ENCODE measurements around the gene MANSC1. TPM values are rescaled to one million over a fixed set of nuclear protein-coding genes. Genes with fewer than 3 reads are reported as not detected.

MANSC1 gene
- total RNA-seq: 0.79 and 2.6 TPM in 2 replicates

DNA sequence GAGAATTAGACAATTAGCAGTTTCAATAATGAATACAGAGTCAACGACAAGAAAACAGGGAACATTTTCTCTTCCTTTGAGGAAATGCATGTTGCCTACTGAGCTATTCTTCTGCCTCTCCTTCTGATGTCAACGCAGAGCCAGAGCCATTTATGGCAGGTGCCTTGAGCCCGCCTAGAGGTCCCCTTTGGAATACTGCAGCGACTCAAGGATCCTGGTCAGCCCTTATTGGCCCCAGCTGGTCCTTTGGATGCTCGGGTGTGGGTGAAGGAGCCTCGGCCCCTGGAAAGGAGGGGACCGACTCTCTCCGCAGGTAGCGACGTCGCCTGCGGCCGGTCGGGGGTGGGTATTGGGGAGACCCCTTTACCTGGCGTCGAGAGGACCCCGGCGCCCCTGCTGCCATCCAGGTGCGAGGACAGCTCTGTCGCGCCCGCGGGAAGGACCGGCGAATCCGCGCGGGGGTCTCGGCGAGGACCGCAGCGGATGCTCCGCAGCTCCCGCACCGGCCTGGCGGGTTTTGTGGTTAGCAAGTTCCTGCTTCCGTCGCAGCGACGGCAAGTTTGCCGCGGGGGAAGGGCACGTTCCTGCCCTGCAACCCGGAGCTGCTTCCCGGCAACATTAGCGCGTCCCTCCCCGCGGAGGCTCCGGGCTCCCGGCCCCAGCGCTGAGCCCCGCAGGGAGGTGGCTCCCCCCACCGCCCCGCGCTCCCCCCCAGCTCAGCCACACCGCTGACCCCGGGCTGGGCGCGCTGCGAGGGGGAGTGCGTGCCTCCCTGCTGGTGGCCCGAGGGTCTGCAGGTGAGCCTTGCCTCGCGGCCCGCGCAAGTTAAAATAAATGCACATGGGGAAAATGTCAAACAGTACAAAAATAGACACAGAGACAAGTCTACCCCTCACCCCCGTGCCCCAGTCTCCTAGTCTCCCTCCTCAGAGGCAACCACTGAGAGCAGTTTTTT lies at the start of gene MANSC1:
MANSC1 (minus strand) TSS at position 532 of the 955 bp plus-strand sequence. CDS start 6,928 bp downstream, outside the sequence.
- DNase-seq (ENCODE audit: low read depth) (no peak), FAIRE-seq (no peak)
- Histone ChIP-seq H3K4me3 (ENCODE audit: low read depth, low read length) (peak within 1 kb of the TSS; percentile 48), H3K36me3 (ENCODE audit: control insufficient read depth, insufficient read depth, low read length) (no peaks in the 10 kb centered on the region), H3K27me3 (ENCODE audit: control insufficient read depth, insufficient read depth, low read length) (no peaks in the 10 kb centered on the region)
- TF ChIP-seq CTCF (IDR thresholded peaks at IDR 0.05; ENCODE audit: insufficient read depth, low read length, severe bottlenecking): peak; percentile 43

- no peak for DNase-seq (ENCODE audit: low read depth)
- FAIRE-seq: no peak
- TF ChIP-seq CTCF (IDR thresholded peaks at IDR 0.05; ENCODE audit: insufficient read depth, low read length, severe bottlenecking): no peak
Observed at GRCh38 chr12:12399161-12399560, 49.1 kb upstream of the MANSC1 start.

GRCh38 chr12:12398026-12398859 lies 48.2 kb upstream of the MANSC1 start:
- TF ChIP-seq CTCF (IDR thresholded peaks at IDR 0.05; ENCODE audit: insufficient read depth, low read length, severe bottlenecking): no peak
- FAIRE-seq (no peak), DNase-seq (ENCODE audit: low read depth) (peak; percentile 99)
- Histone ChIP-seq H3K27me3 (ENCODE audit: control insufficient read depth, insufficient read depth, low read length) (no peaks in the 10 kb centered on the region), H3K36me3 (ENCODE audit: control insufficient read depth, insufficient read depth, low read length) (no peaks in the 10 kb centered on the region), H3K4me3 (ENCODE audit: low read depth, low read length) (no peak overlapping the region)

More at GRCh38 chr12:12399161-12399560, 49.1 kb upstream of the MANSC1 start:
- no peaks in the 10 kb centered on the region for H3K27me3 ChIP-seq (ENCODE audit: control insufficient read depth, insufficient read depth, low read length)
- no peaks in the 10 kb centered on the region for H3K36me3 ChIP-seq (ENCODE audit: control insufficient read depth, insufficient read depth, low read length)
- H3K4me3 ChIP-seq (ENCODE audit: low read depth, low read length): no peak overlapping the region

DNA sequence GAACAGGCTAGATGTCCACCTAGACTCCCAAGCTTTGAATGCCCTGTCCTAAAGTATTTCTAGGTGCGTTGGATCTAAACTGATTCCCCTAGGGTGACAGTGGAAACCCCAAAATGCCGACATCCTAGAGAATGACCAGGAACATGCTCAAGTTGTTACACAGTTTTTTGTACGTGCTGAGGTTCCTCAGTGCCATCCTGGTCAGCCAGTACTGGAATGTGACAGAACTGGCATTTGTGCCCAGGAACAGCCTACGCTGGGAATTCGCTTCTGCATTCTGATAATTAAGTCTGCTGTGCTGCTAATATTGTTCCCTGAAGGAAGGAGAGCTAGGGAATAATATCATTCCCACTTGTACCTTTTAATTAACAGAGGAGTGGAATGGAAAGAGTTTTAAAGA lies 47.1 kb upstream of the MANSC1 start:
- no peak for TF ChIP-seq CTCF (IDR thresholded peaks at IDR 0.05; ENCODE audit: insufficient read depth, low read length, severe bottlenecking)
- H3K27me3 ChIP-seq (ENCODE audit: control insufficient read depth, insufficient read depth, low read length): no peaks in the 10 kb centered on the region
- DNase-seq (ENCODE audit: low read depth) (no peak), FAIRE-seq (no peak)
- H3K4me3 ChIP-seq (ENCODE audit: low read depth, low read length): no peak overlapping the region
- H3K36me3 ChIP-seq (ENCODE audit: control insufficient read depth, insufficient read depth, low read length): no peaks in the 10 kb centered on the region

- Histone ChIP-seq H3K36me3 (ENCODE audit: control insufficient read depth, insufficient read depth, low read length) (no peaks in the 10 kb centered on the region), H3K4me3 (ENCODE audit: low read depth, low read length) (no peak overlapping the region), H3K27me3 (ENCODE audit: control insufficient read depth, insufficient read depth, low read length) (no peaks in the 10 kb centered on the region)
- DNase-seq (ENCODE audit: low read depth) (no peak), FAIRE-seq (no peak)
- no peak for TF ChIP-seq CTCF (IDR thresholded peaks at IDR 0.05; ENCODE audit: insufficient read depth, low read length, severe bottlenecking)
Observed at GRCh38 chr12:12396694-12397093, 46.7 kb upstream of the MANSC1 start.

All from bronchial epithelial cell (primary cell).